Measurements from ENCODE around the gene CDH4.

- TF ChIP-seq CTCF (IDR thresholded peaks at IDR 0.05 in 8 of 11, conservative IDR thresholded peaks at IDR 0.05 in 3 of 11) (no peak), POLR2A (IDR thresholded peaks at IDR 0.05) (no peak)
These were observed 80.2 kb downstream of the CDH4 start for GRCh38 chr20:61332016-61332975.
